ENCODE measurements around the gene MRC1.

MRC1 gene

GRCh38 chr10:17808971-17809841 lies at the start of gene MRC1:
Gene MRC1 (plus strand): TSS chr10:17809348. CDS start chr10:17809466, 118 bp downstream.
- DNase-seq (ENCODE audit: low read depth in 3 of 3): no peak

GRCh38 chr10:17764142-17764541 lies 45.0 kb upstream of the MRC1 start:
- DNase-seq (ENCODE audit: low read depth in 3 of 3): no peak

- DNase-seq (ENCODE audit: low read depth in 3 of 3): no peak
Observed at GRCh38 chr10:17765602-17766001, 43.5 kb upstream of the MRC1 start.

- DNase-seq (ENCODE audit: low read depth in 3 of 3): no peak
Observed at GRCh38 chr10:17766731-17767130, 42.4 kb upstream of the MRC1 start.

- no peak for DNase-seq (ENCODE audit: low read depth in 3 of 3)
Observed at GRCh38 chr10:17768496-17768895, 40.7 kb upstream of the MRC1 start.

GRCh38 chr10:17768957-17769356 lies 40.2 kb upstream of the MRC1 start:
- no peak for DNase-seq (ENCODE audit: low read depth in 3 of 3)

- no peak for DNase-seq (ENCODE audit: low read depth in 3 of 3)
Observed at GRCh38 chr10:17771017-17771416, 38.1 kb upstream of the MRC1 start.

GRCh38 chr10:17779784-17780183 lies 29.4 kb upstream of the MRC1 start:
- DNase-seq (ENCODE audit: low read depth in 3 of 3): no peak

- no peak for DNase-seq (ENCODE audit: low read depth in 3 of 3)
Observed at GRCh38 chr10:17780727-17781126, 28.4 kb upstream of the MRC1 start.

GRCh38 chr10:17781856-17782255 lies 27.3 kb upstream of the MRC1 start:
- no peak for DNase-seq (ENCODE audit: low read depth in 3 of 3)

- no peak for DNase-seq (ENCODE audit: low read depth in 3 of 3)
Observed at GRCh38 chr10:17782921-17783665, 26.1 kb upstream of the MRC1 start.

- no peak for DNase-seq (ENCODE audit: low read depth in 3 of 3)
Observed at GRCh38 chr10:17783751-17784150, 25.4 kb upstream of the MRC1 start.

- DNase-seq (ENCODE audit: low read depth in 3 of 3): no peak
Observed at GRCh38 chr10:17784688-17785087, 24.5 kb upstream of the MRC1 start.

GRCh38 chr10:17785276-17785930 lies 23.7 kb upstream of the MRC1 start:
- no peak for DNase-seq (ENCODE audit: low read depth in 3 of 3)

GRCh38 chr10:17787087-17787961 lies 21.8 kb upstream of the MRC1 start:
- no peak for DNase-seq (ENCODE audit: low read depth in 3 of 3)

GRCh38 chr10:17788646-17789045 lies 20.5 kb upstream of the MRC1 start:
- no peak for DNase-seq (ENCODE audit: low read depth in 3 of 3)

- DNase-seq (ENCODE audit: low read depth in 3 of 3): no peak
Observed at GRCh38 chr10:17789396-17789795, 19.8 kb upstream of the MRC1 start.

GRCh38 chr10:17790651-17791050 lies 18.5 kb upstream of the MRC1 start:
- no peak for DNase-seq (ENCODE audit: low read depth in 3 of 3)

GRCh38 chr10:17792991-17793390 lies 16.2 kb upstream of the MRC1 start:
- no peak for DNase-seq (ENCODE audit: low read depth in 3 of 3)

- no peak for DNase-seq (ENCODE audit: low read depth in 3 of 3)
Observed at GRCh38 chr10:17793823-17794644, 15.1 kb upstream of the MRC1 start.

GRCh38 chr10:17795083-17795482 lies 14.1 kb upstream of the MRC1 start:
- no peak for DNase-seq (ENCODE audit: low read depth in 3 of 3)

Data from stimulated activated CD4-positive, alpha-beta T cell treated with anti-CD3 and anti-CD28 coated beads, TNF-alpha, amount 100 ng/mL, for 48 hours (primary cell).